Measurements from ENCODE around the gene TYW1B. TPM values are rescaled to one million over a fixed set of nuclear protein-coding genes. Genes with fewer than 3 reads are reported as not detected.
"Not testable (repeated sequence)": the region's sequence is repeated elsewhere in the genome, so short reads cannot be mapped to it uniquely, and the experiment has no call there.

Gene TYW1B
- total RNA-seq, 4 donors from 2014 or later = 1.7 to 4.5 (median 3.2) TPM

- not testable (repeated sequence) for H3K4me1 ChIP-seq, H3K27ac ChIP-seq, ATAC-seq, H3K27me3 ChIP-seq, H3K4me3 ChIP-seq
- Histone ChIP-seq H3K36me3 (peaks cover 0 to 22% of the 10 kb centered on the region in 2 donors), H3K9me3 (peaks cover 0 to 14% (median 0%) of the 10 kb centered on the region in 3 donors)
- no CpG with 5 or more reads among the region's 11 CpGs for WGBS, 2 donors (ENCODE audit: low coverage in 1 of 2)
These were observed 88.3 kb downstream of the TYW1B start for GRCh38 chr7:72739716-72740115.

GRCh38 chr7:72735855-72736254, 92.1 kb downstream of the TYW1B start:
- H3K36me3 ChIP-seq, ATAC-seq, H3K4me3 ChIP-seq, H3K27me3 ChIP-seq, H3K27ac ChIP-seq, H3K4me1 ChIP-seq: not testable (repeated sequence)
- peaks cover 0 to 18% (median 0%) of the 10 kb centered on the region in 3 donors for H3K9me3 ChIP-seq
- 61 to 97% methylated on average over 3 to 4 of the region's 4 CpGs for WGBS, 2 donors (ENCODE audit: low coverage in 1 of 2)

- not testable (repeated sequence) for H3K4me1 ChIP-seq, H3K9me3 ChIP-seq, H3K27me3 ChIP-seq, H3K27ac ChIP-seq, H3K4me3 ChIP-seq, ATAC-seq
- H3K36me3 ChIP-seq = peaks cover 0 to 16% of the 10 kb centered on the region in 2 donors
- 89 to 100% methylated on average over 1 to 2 of the region's 2 CpGs for WGBS, 2 donors (ENCODE audit: low coverage in 1 of 2)
These were observed 97.2 kb downstream of the TYW1B start for GRCh38 chr7:72730815-72731214.

- peaks cover 0 to 16% of the 10 kb centered on the region in 2 donors for H3K36me3 ChIP-seq
- 90 to 100% methylated on average over 2 of the region's 2 CpGs for WGBS, 2 donors (ENCODE audit: low coverage in 1 of 2)
- H3K4me3 ChIP-seq, ATAC-seq, H3K9me3 ChIP-seq, H3K4me1 ChIP-seq, H3K27ac ChIP-seq, H3K27me3 ChIP-seq: not testable (repeated sequence)
These were observed 97.6 kb downstream of the TYW1B start for GRCh38 chr7:72730384-72730783.

- not testable (repeated sequence) for H3K4me1 ChIP-seq, H3K4me3 ChIP-seq, ATAC-seq, H3K27ac ChIP-seq, H3K9me3 ChIP-seq, H3K27me3 ChIP-seq
- peaks cover 0 to 16% of the 10 kb centered on the region in 2 donors for H3K36me3 ChIP-seq
- WGBS, 2 donors (ENCODE audit: low coverage in 1 of 2) = 76% methylated on average over 2 of the region's 2 CpGs; no CpG with 5 or more reads in 1 of the 2 donors
These were observed 98.9 kb downstream of the TYW1B start for GRCh38 chr7:72729130-72729529.

- not testable (repeated sequence) for H3K27ac ChIP-seq, H3K27me3 ChIP-seq, H3K9me3 ChIP-seq, ATAC-seq, H3K4me1 ChIP-seq, H3K4me3 ChIP-seq
- H3K36me3 ChIP-seq = peaks cover 0 to 23% of the 10 kb centered on the region in 2 donors
- WGBS, 2 donors (ENCODE audit: low coverage in 1 of 2) = 80% methylated on average over 2 of the region's 7 CpGs; no CpG with 5 or more reads in 1 of the 2 donors
These were observed 105.3 kb downstream of the TYW1B start for GRCh38 chr7:72722694-72723093.

GRCh38 chr7:72720890-72721289, 107.1 kb downstream of the TYW1B start:
- peaks cover 0 to 13% of the 10 kb centered on the region in 2 donors for H3K36me3 ChIP-seq
- not testable (repeated sequence) for ATAC-seq, H3K4me3 ChIP-seq, H3K27ac ChIP-seq, H3K27me3 ChIP-seq, H3K9me3 ChIP-seq, H3K4me1 ChIP-seq
- 94 to 100% methylated on average over 2 of the region's 4 CpGs for WGBS, 2 donors (ENCODE audit: low coverage in 1 of 2)

- not testable (repeated sequence) for H3K4me1 ChIP-seq, H3K4me3 ChIP-seq, H3K9me3 ChIP-seq, ATAC-seq, H3K27ac ChIP-seq, H3K27me3 ChIP-seq
- peaks cover 0 to 19% of the 10 kb centered on the region in 2 donors for H3K36me3 ChIP-seq
- 67 to 80% methylated on average over 2 to 3 of the region's 6 CpGs for whole genome bisulfite sequencing, 2 donors (ENCODE audit: low coverage in 1 of 2)
These were observed 110.7 kb downstream of the TYW1B start for GRCh38 chr7:72717252-72717774.

GRCh38 chr7:72711927-72712326, 116.1 kb downstream of the TYW1B start:
- H3K4me1 ChIP-seq, H3K4me3 ChIP-seq, H3K27me3 ChIP-seq, H3K9me3 ChIP-seq, H3K27ac ChIP-seq, ATAC-seq: not testable (repeated sequence)
- no CpG with 5 or more reads among the region's 3 CpGs for WGBS, 2 donors (ENCODE audit: low coverage in 1 of 2)
- peaks cover 0 to 15% of the 10 kb centered on the region in 2 donors for H3K36me3 ChIP-seq

- H3K9me3 ChIP-seq = no peaks in the 10 kb centered on the region
- WGBS, 2 donors (ENCODE audit: low coverage in 1 of 2) = 64 to 88% methylated on average over 2 to 4 of the region's 4 CpGs
- ATAC-seq = no peak
These were observed 117.0 kb downstream of the TYW1B start for GRCh38 chr7:72710983-72711382.

More at GRCh38 chr7:72710983-72711382, 117.0 kb downstream of the TYW1B start:
- H3K27ac ChIP-seq = no peak overlapping the region
- H3K27me3 ChIP-seq = no peaks in the 10 kb centered on the region
- no peak for TF ChIP-seq POLR2A (IDR thresholded peaks at IDR 0.05)
- TF ChIP-seq POLR2AphosphoS5 (IDR thresholded peaks at IDR 0.05) = no peak
- TF ChIP-seq EP300 (IDR thresholded peaks at IDR 0.05) = no peak
- TF ChIP-seq CTCF (IDR thresholded peaks at IDR 0.05) = no peak
- peaks cover 0 to 15% of the 10 kb centered on the region in 2 donors for H3K36me3 ChIP-seq
- H3K4me3 ChIP-seq = no peak overlapping the region
- H3K4me1 ChIP-seq = no peaks in the 10 kb centered on the region

All from gastroesophageal sphincter (tissue), 4 donors.